ENCODE measurements around the gene ZSCAN12.

- TF ChIP-seq IKZF1 (conservative IDR thresholded peaks at IDR 0.05) (no peak), EP300 (IDR thresholded peaks at IDR 0.05; ENCODE audit: borderline replicate concordance in 1 of 2, control insufficient read depth in 1 of 2, low read depth in 2 of 2, low read length in 2 of 2) (no peak), NRF1 (conservative IDR thresholded peaks at IDR 0.05; ENCODE audit: low read depth, low read length) (no peak), SMC3 (IDR thresholded peaks at IDR 0.05; ENCODE audit: borderline replicate concordance, low read length) (no peak)
These were observed 36.9 kb upstream of the ZSCAN12 start for GRCh38 chr6:28436404-28436803.

Data from GM12878 (cell line).